Left ventricle myocardium superior (tissue), 1 donor: ENCODE results near the gene SYNGR3. TPM values are rescaled to one million over a fixed set of nuclear protein-coding genes. Genes with fewer than 3 reads are reported as not detected.

Experiments
- total RNA-seq: library from RNA; stranded (reverse); fragmentation: NEBNext Ultra II Directional; extraction: Animal tissue kit (Norgen Biotek cat#: 25700); gene quantifications from one replicate; pipeline ENCODE4 v1.2.1, GENCODE V29; 2021
- donor health status: DM: no; HTN: yes; CAD: no; lungs with severe emphysema.

The SYNGR3 gene
- total RNA-seq, 1 donor from 2014 or later, result 1.0 TPM

Other genes with a start within 250 kb of the SYNGR3 start
- 38.3 TPM for gene NME3, start 218.4 kb upstream of the SYNGR3 start, total RNA-seq
- 8.1 TPM for gene EME2, start 217.2 kb upstream of the SYNGR3 start, total RNA-seq
- gene MRPS34, start 216.8 kb upstream of the SYNGR3 start, total RNA-seq, result 85.9 TPM
- 40.8 TPM for gene SPSB3, start 207.4 kb upstream of the SYNGR3 start, total RNA-seq
- 36.6 TPM for gene NUBP2, start 207.0 kb upstream of the SYNGR3 start, total RNA-seq
- gene IGFALS, start 196.3 kb upstream of the SYNGR3 start, total RNA-seq, result not detected
- 182 TPM for gene HAGH, start 163.1 kb upstream of the SYNGR3 start, total RNA-seq
- gene FAHD1, start 162.8 kb upstream of the SYNGR3 start, total RNA-seq, result 30.0 TPM
- not detected for gene MEIOB, start 117.8 kb upstream of the SYNGR3 start, total RNA-seq
- gene HS3ST6, start 71.6 kb upstream of the SYNGR3 start, total RNA-seq, result not detected
- gene MSRB1, start 46.8 kb upstream of the SYNGR3 start, total RNA-seq, result 25.9 TPM
- gene RPL3L, start 35.3 kb upstream of the SYNGR3 start, total RNA-seq, result 315 TPM
- gene NDUFB10, start 30.4 kb upstream of the SYNGR3 start, total RNA-seq, result 769 TPM
- gene RPS2, start 25.1 kb upstream of the SYNGR3 start, total RNA-seq, result 788 TPM
- not detected for gene RNF151, start 23.1 kb upstream of the SYNGR3 start, total RNA-seq
- 24.4 TPM for gene TBL3, start 17.9 kb upstream of the SYNGR3 start, total RNA-seq
- gene NOXO1, start 8.5 kb upstream of the SYNGR3 start, total RNA-seq, result not detected
- 32.2 TPM for gene GFER, start 5.8 kb upstream of the SYNGR3 start, total RNA-seq
- 16.0 TPM for gene ZNF598, start 19.9 kb downstream of the SYNGR3 start, total RNA-seq
- gene NPW, start 29.8 kb downstream of the SYNGR3 start, total RNA-seq, result not detected
- gene NHERF2, start 36.9 kb downstream of the SYNGR3 start, total RNA-seq, result 235 TPM
- 22.7 TPM for gene NTHL1, start 57.9 kb downstream of the SYNGR3 start, total RNA-seq
- gene TSC2, start 58.0 kb downstream of the SYNGR3 start, total RNA-seq, result 83.0 TPM
- gene PKD1, start 145.9 kb downstream of the SYNGR3 start, total RNA-seq, result 92.9 TPM
- 1.7 TPM for gene RAB26, start 158.7 kb downstream of the SYNGR3 start, total RNA-seq
- 21.4 TPM for gene TRAF7, start 165.8 kb downstream of the SYNGR3 start, total RNA-seq
- gene CASKIN1, start 206.6 kb downstream of the SYNGR3 start, total RNA-seq, result 9.2 TPM
- 29.9 TPM for gene MLST8, start 215.5 kb downstream of the SYNGR3 start, total RNA-seq
- 10.0 TPM for gene BRICD5, start 220.9 kb downstream of the SYNGR3 start, total RNA-seq
- gene PGP, start 224.9 kb downstream of the SYNGR3 start, total RNA-seq, result 42.4 TPM
- 14.2 TPM for gene E4F1, start 233.6 kb downstream of the SYNGR3 start, total RNA-seq
- 0.47 TPM for gene DNASE1L2, start 246.5 kb downstream of the SYNGR3 start, total RNA-seq